Skeletal muscle tissue (tissue), 4 donors: ENCODE data around the gene CCDC85A. TPM values are rescaled to one million over a fixed set of nuclear protein-coding genes. Genes with fewer than 3 reads are reported as not detected.

Experiments used
- H3K27ac ChIP-seq: one replicate; pipeline ENCODE4 v1.7.0; 2013; ENCODE audit warnings: mild to moderate bottlenecking, low read depth, low read length, inconsistent platforms
- H3K27me3 ChIP-seq, 3 donors: one replicate each; pipeline ENCODE4 v1.7.0; 2013; ENCODE audit warnings: low read length in 3 of 3; ENCODE audit not compliant: control insufficient read depth in 3 of 3, insufficient read depth in 3 of 3
- H3K36me3 ChIP-seq, 3 donors: one replicate each; pipeline ENCODE4 v1.7.0; 2013; ENCODE audit warnings: low read length in 3 of 3; ENCODE audit not compliant: control insufficient read depth in 3 of 3, insufficient read depth in 3 of 3
- H3K4me1 ChIP-seq, 3 donors: one replicate each; pipeline ENCODE4 v1.7.0; 2013; ENCODE audit warnings: low read length in 3 of 3, mild to moderate bottlenecking in 3 of 3; ENCODE audit not compliant: control insufficient read depth in 3 of 3, insufficient read depth in 3 of 3
- H3K4me3 ChIP-seq, 3 donors: one replicate each; pipeline ENCODE4 v1.7.0; 2013; ENCODE audit warnings: low read length in 3 of 3
- H3K9ac ChIP-seq, 3 donors: one replicate each; pipeline ENCODE4 v1.7.0; 2013; ENCODE audit warnings: low read length in 3 of 3, mild to moderate bottlenecking in 3 of 3, moderate library complexity in 2 of 3, low read depth in 1 of 3
- H3K9me3 ChIP-seq, 3 donors: one replicate each; pipeline ENCODE4 v1.7.0; 2013; ENCODE audit warnings: low read length in 3 of 3; ENCODE audit not compliant: control insufficient read depth in 3 of 3
- total RNA-seq: library from RNA; depleted of rRNA; stranded (reverse); fragments of >200 nt; gene quantifications from one replicate; pipeline ENCODE4 v1.2.3, GENCODE V29; 2014
- donor health status: Osteomylitis.

Gene CCDC85A
- total RNA-seq, 1 donor from 2014 or later, result 4.7 TPM

DNA sequence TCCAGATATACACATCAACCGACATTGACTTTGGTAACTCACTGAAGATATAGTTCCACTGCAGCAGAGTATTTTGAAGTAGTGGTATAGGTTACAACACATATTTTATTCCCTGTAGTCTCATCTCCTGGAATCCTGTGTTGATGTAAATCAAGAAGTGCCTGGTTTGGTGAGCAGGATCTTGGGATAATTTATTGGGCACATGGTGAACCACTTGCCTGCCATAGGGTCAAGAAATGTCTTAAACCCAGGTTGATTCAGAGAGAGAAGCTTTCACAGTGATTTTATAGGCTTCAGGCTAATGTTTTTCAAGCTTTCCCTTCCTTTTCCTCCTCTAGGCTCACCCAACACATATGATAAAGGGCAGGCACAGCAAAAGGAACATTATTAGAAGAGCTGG is 24.6 kb downstream of the CCDC85A start:
- no peaks in the 10 kb centered on the region for H3K9me3 ChIP-seq
- H3K9ac ChIP-seq, result no peak overlapping the region
- no peaks in the 10 kb centered on the region for H3K27me3 ChIP-seq
- no peak overlapping the region for H3K4me3 ChIP-seq
- H3K36me3 ChIP-seq, result no peaks in the 10 kb centered on the region
- H3K4me1 ChIP-seq, result no peaks in the 10 kb centered on the region
- H3K27ac ChIP-seq, result no peak overlapping the region

DNA sequence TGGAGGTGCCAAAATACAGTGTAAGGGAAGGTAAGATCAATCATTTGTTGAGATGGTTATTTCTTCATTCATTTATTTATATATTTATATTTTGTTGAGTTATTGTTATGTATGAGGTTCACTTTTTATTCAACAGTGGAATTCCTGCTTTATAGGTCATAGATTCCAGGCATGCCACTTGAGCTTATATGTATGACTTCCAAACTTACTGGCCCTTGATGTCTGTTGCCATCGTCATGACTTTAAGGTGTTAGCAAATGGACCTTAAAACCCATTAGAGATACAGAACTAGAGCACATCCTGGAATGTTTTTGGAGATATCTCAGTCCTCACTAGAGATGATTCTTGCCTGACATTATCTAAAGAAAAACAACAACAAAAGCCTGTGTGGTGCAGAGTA is 25.9 kb downstream of the CCDC85A start:
- Histone ChIP-seq H3K9me3 (no peaks in the 10 kb centered on the region), H3K36me3 (no peaks in the 10 kb centered on the region), H3K4me1 (no peaks in the 10 kb centered on the region), H3K27ac (no peak overlapping the region), H3K9ac (no peak overlapping the region), H3K27me3 (no peaks in the 10 kb centered on the region), H3K4me3 (no peak overlapping the region)

DNA sequence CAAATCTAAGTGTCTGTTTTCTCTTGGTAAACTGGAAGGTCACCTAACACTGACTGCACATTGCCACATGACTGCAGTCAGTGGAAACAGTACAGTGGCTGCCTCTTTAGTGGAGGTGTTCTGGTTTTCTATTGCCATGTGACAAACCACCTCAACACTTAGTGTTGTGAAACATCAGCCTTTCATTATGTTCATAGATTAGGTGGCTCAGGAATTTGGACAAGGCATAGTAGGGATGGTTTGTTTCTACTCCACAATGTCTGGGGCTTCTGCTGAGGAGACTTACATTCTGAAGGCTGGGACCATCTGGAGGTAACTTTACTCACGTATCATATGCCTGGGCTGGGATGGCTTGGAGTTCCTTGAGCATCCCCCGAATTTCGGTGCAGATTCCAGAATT is 26.5 kb downstream of the CCDC85A start:
- Histone ChIP-seq H3K27ac (no peak overlapping the region), H3K4me1 (no peaks in the 10 kb centered on the region), H3K9me3 (no peaks in the 10 kb centered on the region), H3K36me3 (no peaks in the 10 kb centered on the region), H3K27me3 (no peaks in the 10 kb centered on the region), H3K4me3 (no peak overlapping the region), H3K9ac (no peak overlapping the region)

DNA sequence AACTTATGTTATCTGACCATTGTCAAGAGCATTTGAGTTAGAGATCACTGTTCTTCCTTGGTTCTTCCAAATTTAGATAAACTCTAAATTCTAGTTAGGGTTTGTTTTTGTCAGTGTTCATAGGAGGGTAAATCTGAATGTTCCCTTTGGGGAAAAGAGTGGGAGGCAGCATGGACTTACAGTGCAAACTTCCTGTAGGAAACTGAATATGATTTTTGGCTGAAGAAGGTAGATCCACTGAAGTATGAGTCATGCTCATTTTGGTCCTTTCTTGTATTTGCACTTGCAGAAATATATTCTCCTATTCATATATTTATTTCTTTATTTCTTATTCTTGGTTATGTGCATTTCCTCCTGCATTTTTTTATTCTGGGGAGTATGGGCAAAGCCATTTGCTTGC is 27.3 kb downstream of the CCDC85A start:
- Histone ChIP-seq H3K27ac (no peak overlapping the region), H3K9ac (no peak overlapping the region), H3K27me3 (no peaks in the 10 kb centered on the region), H3K36me3 (no peaks in the 10 kb centered on the region), H3K4me1 (no peaks in the 10 kb centered on the region), H3K4me3 (no peak overlapping the region), H3K9me3 (no peaks in the 10 kb centered on the region)

DNA sequence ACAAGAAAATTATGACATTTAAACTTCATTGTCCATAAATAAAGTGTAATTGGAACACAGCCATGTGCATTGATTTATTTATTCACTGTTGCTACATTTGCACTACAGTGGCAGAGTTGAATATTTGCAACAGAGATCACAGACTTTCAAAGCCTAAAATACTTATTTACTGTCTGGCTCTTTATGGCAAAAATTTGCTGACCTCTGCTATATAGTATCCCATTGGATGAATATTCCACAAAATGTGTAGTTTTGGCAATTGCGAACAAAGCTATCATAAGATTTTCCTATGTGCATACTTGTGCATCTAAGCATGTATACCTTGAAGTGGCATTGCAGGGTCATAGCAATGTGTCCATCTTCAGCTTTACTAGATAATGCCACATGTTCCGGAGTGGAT is 32.1 kb downstream of the CCDC85A start:
- Histone ChIP-seq H3K4me1 (no peaks in the 10 kb centered on the region), H3K4me3 (no peak overlapping the region), H3K27ac (no peak overlapping the region), H3K9ac (no peak overlapping the region), H3K36me3 (no peaks in the 10 kb centered on the region), H3K9me3 (no peaks in the 10 kb centered on the region), H3K27me3 (no peaks in the 10 kb centered on the region)

DNA sequence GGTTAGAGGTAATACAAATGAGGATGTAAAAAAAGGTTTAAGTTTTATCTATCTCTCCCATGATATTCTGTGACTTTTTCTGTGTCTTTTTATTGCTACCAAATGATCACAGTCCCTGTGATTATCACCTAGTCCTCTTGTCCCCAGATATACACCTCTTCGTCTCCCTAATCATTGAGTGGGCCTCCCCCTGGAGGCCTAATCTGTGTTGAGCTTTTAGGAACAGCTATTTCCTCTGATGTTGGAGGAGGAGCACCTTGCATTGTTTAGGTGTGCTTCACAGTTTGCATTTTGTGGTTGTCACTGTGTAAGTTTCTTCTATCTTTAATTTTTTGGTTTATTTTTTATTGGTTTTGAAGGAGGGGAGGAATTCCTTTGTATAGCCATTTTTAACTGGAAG is 33.3 kb downstream of the CCDC85A start:
- Histone ChIP-seq H3K9me3 (no peaks in the 10 kb centered on the region), H3K36me3 (no peaks in the 10 kb centered on the region), H3K27ac (no peak overlapping the region), H3K4me1 (no peaks in the 10 kb centered on the region), H3K9ac (no peak overlapping the region), H3K4me3 (no peak overlapping the region), H3K27me3 (no peaks in the 10 kb centered on the region)

DNA sequence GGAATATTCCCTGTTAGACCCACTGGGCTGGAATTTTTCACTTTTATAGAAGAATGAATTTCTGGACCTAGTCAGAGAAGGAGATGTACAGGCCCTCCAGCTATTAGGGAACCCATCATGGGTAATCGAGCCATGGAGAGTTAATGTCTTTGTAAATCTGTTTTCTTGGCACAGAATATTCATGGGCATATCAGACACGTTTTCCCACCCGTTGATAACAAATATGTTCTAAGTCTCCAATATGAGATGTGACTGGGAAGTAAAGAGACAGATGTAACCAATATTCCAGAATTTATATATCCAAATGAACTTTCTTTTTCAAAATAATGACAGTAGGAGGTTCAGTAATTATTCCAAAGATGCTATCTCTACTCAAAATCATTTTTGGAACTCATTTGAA is 38.7 kb downstream of the CCDC85A start:
- Histone ChIP-seq H3K4me1 (no peaks in the 10 kb centered on the region), H3K36me3 (no peaks in the 10 kb centered on the region), H3K27me3 (no peaks in the 10 kb centered on the region), H3K9ac (no peak overlapping the region), H3K9me3 (no peaks in the 10 kb centered on the region), H3K27ac (no peak overlapping the region), H3K4me3 (no peak overlapping the region)

DNA sequence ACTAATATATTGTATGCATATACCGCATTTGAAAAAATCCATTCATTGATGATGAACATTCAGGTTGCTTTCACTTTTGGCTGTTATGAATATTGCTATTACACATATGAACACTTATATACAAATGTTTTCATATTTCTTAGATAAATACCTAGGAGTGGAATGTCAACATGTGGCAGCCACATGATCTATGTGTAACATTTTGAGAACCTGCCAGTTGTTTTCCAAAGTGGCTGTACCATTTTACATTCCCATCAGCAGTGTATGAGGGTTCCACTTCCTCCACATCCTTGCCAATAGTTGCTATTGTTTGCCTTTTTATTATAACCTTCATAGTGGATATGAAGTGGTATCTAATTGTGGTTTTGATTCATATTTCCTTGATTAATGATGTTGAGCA is 40.5 kb downstream of the CCDC85A start:
- H3K27ac ChIP-seq, result no peak overlapping the region
- H3K9me3 ChIP-seq, result no peaks in the 10 kb centered on the region
- H3K4me1 ChIP-seq, result no peaks in the 10 kb centered on the region
- no peaks in the 10 kb centered on the region for H3K36me3 ChIP-seq
- H3K9ac ChIP-seq, result no peak overlapping the region
- no peaks in the 10 kb centered on the region for H3K27me3 ChIP-seq
- H3K4me3 ChIP-seq, result no peak overlapping the region

DNA sequence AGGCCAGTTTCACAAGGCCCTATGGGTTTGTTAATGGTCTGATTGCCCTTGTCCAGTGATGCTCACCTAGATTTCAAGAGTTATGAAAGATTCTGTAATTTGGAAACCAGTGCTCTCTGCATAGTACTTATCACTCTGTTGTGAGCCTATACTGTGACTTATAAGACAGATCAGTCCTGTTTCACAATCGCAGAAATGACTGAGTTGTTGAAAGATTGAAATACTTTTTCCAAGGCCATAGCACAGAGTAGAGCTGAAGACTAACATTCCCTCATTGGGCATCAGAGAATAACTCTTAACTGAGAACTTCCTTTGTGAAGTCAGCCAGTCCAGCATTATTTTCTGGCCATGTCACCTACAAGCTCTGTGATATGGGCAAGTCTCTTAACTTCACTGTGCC is 44.0 kb downstream of the CCDC85A start:
- Histone ChIP-seq H3K36me3 (no peaks in the 10 kb centered on the region), H3K9me3 (no peaks in the 10 kb centered on the region), H3K27ac (no peak overlapping the region), H3K27me3 (no peaks in the 10 kb centered on the region), H3K9ac (no peak overlapping the region), H3K4me3 (no peak overlapping the region), H3K4me1 (no peaks in the 10 kb centered on the region)

DNA sequence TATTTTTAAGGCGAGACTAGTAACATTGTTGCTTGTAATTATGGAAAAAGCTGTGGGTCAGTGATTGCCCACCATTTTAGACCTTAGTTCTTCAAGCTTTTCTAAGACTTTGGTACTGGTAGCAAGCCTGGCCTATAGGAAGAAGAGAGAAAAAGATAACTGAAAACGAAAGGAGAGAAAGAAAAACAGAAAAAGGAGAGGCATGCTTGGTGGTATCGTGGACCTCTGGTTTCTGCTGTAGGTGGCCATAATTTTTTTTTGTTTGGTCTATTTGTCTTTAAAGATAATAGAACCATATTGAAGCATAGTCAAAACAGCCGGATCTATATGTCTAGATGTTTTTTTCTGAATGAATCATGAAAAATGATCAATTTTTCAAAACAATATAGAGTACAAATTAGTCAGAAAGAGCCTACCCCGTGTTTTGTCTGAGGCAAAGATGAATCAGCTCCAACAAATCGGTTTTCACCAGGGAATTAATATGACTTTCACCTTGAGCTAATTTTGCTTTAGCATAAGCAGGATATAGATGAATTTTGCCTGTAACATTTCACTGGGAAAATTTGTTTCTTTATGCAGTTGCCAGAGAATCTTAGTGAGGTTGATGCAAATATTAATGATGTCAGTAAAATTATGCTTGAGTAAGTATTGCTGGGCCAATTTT is 45.7 kb downstream of the CCDC85A start:
- H3K4me3 ChIP-seq, result no peak overlapping the region
- H3K4me1 ChIP-seq, result no peaks in the 10 kb centered on the region
- no peaks in the 10 kb centered on the region for H3K36me3 ChIP-seq
- H3K27me3 ChIP-seq, result no peaks in the 10 kb centered on the region
- no peak overlapping the region for H3K9ac ChIP-seq
- H3K9me3 ChIP-seq, result no peaks in the 10 kb centered on the region
- H3K27ac ChIP-seq, result no peak overlapping the region

DNA sequence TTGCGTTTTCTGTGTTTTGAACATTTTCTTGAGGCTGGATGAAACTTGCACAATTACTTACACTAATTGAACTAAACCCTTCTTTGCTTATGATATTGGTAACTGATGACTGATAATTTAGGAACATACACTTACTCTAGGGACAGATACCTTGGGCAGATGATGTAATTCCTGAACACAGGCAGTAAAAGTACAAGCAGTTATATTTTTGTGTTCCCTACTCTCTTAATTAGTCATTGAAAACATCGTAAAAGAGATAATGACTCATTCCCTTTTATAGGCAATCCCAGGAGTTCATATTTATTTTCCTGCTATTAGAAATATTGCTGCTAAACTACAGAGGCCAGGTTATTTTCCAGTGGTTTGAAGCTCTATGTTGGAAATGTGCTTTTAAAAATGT is 46.4 kb downstream of the CCDC85A start:
- no peaks in the 10 kb centered on the region for H3K4me1 ChIP-seq
- no peaks in the 10 kb centered on the region for H3K27me3 ChIP-seq
- H3K27ac ChIP-seq, result no peak overlapping the region
- H3K9me3 ChIP-seq, result no peaks in the 10 kb centered on the region
- H3K36me3 ChIP-seq, result no peaks in the 10 kb centered on the region
- no peak overlapping the region for H3K9ac ChIP-seq
- no peak overlapping the region for H3K4me3 ChIP-seq
